Astrocyte of the spinal cord (primary cell): ENCODE data around the gene UNC80.

ENCODE experiments used
- DNase-seq: peaks from one replicate; pipeline ENCODE4 v3.0.0; 2011; ENCODE audit warnings: low read depth, low spot score
- H3K4me3 ChIP-seq: 2 replicates; pipeline ENCODE4 v1.5.1; 2011; ENCODE audit warnings: low read depth, mild to moderate bottlenecking, low read length, moderate library complexity
- in situ Hi-C: cut with HindIII; loops from 2 replicates; pipeline ENCODE4 v1.10.0; 2017; ENCODE audit warnings: low sequenced_read_pairs
- TF ChIP-seq, protein P1 (sequence below): IDR thresholded peaks from 2 replicates; pipeline ENCODE4 v1.5.1; 2012; ENCODE audit warnings: low read depth, mild to moderate bottlenecking, low read length, inconsistent platforms

The UNC80 gene

DNA sequence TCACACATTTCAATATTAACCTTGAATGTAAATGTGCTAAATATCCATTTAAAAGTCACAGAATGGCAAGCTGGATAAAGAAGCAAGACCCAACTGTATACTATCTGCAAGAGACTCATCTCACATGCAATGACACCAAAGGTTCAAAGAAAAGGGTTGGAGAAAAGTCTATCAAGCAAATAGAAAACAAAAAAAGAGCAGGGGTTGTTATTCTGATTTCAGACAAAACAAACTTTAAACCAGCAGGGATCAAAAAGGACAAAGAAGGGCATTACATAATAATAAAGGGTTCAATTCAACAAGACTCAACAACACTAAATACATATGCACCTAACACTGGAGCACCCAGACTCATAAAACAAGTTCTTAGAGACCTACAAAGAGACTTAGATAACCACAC lies 14.5 kb upstream of the UNC80 start:
- DNase-seq = no peak
- TF ChIP-seq, protein P1, sequence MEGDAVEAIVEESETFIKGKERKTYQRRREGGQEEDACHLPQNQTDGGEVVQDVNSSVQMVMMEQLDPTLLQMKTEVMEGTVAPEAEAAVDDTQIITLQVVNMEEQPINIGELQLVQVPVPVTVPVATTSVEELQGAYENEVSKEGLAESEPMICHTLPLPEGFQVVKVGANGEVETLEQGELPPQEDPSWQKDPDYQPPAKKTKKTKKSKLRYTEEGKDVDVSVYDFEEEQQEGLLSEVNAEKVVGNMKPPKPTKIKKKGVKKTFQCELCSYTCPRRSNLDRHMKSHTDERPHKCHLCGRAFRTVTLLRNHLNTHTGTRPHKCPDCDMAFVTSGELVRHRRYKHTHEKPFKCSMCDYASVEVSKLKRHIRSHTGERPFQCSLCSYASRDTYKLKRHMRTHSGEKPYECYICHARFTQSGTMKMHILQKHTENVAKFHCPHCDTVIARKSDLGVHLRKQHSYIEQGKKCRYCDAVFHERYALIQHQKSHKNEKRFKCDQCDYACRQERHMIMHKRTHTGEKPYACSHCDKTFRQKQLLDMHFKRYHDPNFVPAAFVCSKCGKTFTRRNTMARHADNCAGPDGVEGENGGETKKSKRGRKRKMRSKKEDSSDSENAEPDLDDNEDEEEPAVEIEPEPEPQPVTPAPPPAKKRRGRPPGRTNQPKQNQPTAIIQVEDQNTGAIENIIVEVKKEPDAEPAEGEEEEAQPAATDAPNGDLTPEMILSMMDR = no peak
- in situ Hi-C loops = no loop called here
- no peak overlapping the region for H3K4me3 ChIP-seq

DNA sequence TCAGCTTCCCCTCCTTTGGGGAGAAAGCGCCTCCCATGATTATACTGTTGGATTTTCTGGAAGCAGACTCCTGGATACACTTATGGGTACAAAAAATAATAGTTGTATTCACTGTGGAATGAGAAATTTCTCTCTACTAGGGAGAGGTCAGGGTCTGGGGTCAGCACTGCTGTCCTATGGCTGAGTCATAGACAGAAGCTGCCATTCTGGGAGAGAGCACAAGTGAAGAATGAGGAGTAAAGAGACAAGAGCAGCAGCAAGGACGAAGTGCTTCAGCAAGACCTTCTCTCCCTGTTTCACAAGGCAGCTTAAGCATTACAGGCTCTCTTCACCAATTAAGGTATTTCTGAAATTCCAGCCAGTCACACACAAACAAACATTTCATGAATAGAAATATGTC lies 10.1 kb upstream of the UNC80 start:
- no peak overlapping the region for H3K4me3 ChIP-seq
- in situ Hi-C loops = no loop called here
- TF ChIP-seq, protein P1 = no peak
- no peak for DNase-seq

DNA sequence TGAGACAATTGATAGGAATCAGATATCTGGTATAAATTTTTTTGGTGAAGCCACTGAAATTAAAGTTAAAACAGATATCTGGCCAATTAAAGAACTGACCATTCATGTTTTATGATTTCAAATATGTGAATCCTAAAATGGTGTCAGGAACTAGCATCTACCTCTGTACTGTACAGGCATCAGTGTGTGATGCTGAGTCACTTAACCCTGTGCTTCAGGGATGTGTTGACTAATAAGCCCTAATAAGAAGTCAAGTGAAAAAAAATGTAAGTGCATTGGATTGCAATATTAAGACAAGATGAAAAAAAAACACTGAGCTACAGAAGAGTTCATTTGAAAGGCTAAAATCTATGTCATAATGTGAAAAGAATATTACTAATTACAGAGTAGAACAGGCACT lies 9.1 kb upstream of the UNC80 start:
- H3K4me3 ChIP-seq = no peak overlapping the region
- DNase-seq = no peak
- in situ Hi-C loops = no loop called here
- TF ChIP-seq, protein P1 = no peak

DNA sequence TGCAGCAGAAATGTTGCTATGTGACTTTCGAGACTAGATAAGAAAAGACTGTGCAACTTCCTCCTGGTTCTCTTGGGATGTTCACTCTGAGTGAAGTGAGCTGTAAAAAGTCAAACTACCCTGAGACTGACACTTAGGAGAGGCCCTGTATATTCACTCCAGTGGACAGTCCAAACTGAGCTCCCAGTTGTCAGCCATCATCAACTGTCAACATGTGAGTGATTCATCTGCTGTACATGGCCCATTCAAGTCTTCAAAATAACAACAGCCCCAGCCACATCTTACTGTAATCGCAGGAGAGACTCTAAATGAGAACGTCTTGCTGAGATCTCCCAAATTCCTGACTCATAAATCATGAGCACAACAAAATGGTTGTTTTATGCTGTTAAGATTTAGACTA lies 8.5 kb upstream of the UNC80 start:
- no peak for DNase-seq
- TF ChIP-seq, protein P1 = no peak
- in situ Hi-C loops = no loop called here
- no peak overlapping the region for H3K4me3 ChIP-seq

DNA sequence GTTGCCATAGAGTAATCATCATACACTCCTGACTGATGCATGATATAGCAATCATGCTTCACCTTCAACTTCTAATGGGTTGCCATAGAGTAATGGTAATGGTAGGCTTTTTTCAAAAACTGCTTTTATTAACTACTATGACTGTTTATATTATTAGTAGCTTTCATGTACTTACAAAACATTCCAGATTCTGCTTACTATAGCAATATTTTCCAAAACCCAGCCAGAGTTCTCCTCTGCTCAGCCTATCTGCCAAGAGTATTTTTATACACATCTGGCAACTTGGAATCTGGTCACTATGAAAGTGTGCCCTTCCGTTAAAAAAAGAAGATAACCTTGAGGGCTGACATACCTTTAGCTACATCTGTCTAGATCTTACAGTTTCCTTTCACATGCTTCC lies 5.0 kb upstream of the UNC80 start:
- in situ Hi-C loops = no loop called here
- no peak for DNase-seq

DNA sequence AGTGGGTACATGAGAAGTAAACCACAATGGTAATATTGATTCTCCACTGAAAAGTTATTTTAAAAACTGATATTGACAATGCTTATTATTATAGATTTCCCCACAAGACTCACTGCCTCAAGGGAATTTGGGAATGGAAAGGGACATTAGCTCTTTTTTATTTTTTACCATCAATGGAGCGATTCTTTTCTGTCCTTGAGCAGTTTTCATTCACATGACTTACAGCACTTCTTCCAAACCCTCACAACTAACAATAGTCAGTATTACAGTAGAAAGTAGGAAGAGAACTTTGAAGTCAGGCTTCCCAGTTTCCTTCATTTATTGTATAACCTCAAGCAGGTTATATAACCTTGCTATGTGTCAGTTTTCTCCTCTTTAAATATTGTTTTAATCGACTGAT lies 4.3 kb upstream of the UNC80 start:
- DNase-seq = no peak
- TF ChIP-seq, protein P1 = no peak
- in situ Hi-C loops = no loop called here
- no peak overlapping the region for H3K4me3 ChIP-seq

More for the DNA sequence above, 5.0 kb upstream of the UNC80 start:
- H3K4me3 ChIP-seq = no peak overlapping the region
- TF ChIP-seq, protein P1 = no peak

DNA sequence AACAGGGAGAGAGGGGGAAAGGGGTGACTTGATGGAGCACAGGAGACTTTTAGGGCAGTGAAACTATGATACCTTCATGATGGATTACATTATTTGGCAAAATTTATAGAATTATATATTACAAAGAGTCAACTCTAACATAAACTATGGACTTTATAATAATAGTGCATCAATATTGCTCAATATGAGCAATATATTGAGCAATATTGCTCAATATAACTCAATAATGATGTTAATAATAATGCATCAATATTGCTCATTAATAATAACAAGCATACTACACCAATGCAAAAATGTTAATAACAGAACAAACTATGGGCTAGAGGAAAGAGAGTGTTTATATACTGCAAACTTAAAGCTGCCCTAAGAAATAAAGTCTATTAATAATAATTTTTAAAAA lies 3.1 kb upstream of the UNC80 start:
- DNase-seq = no peak
- no peak overlapping the region for H3K4me3 ChIP-seq
- in situ Hi-C loops = no loop called here
- TF ChIP-seq, protein P1 = no peak
